Lung microvascular endothelial cell (primary cell): ENCODE results near the gene MSRB2. TPM values are rescaled to one million over a fixed set of nuclear protein-coding genes. Genes with fewer than 3 reads are reported as not detected.
"Not testable (repeated sequence)": the region's sequence is repeated elsewhere in the genome, so short reads cannot be mapped to it uniquely, and the experiment has no call there.

Experiments
- DNase-seq, 2 donors: peaks; one replicate each; pipeline versions ENCODE4 v3.0.0 to v3.0.0-alpha.2; 2010; ENCODE audit warnings: low read depth in 2 of 2
- total RNA-seq: library from RNA; depleted of rRNA; stranded (reverse); fragments of >200 nt; gene quantifications from 2 replicates; pipeline ENCODE4 v1.2.1, GENCODE V29; 2014

Gene MSRB2
- total RNA-seq, 1 donor from 2014 or later, result 10.3 TPM

DNA sequence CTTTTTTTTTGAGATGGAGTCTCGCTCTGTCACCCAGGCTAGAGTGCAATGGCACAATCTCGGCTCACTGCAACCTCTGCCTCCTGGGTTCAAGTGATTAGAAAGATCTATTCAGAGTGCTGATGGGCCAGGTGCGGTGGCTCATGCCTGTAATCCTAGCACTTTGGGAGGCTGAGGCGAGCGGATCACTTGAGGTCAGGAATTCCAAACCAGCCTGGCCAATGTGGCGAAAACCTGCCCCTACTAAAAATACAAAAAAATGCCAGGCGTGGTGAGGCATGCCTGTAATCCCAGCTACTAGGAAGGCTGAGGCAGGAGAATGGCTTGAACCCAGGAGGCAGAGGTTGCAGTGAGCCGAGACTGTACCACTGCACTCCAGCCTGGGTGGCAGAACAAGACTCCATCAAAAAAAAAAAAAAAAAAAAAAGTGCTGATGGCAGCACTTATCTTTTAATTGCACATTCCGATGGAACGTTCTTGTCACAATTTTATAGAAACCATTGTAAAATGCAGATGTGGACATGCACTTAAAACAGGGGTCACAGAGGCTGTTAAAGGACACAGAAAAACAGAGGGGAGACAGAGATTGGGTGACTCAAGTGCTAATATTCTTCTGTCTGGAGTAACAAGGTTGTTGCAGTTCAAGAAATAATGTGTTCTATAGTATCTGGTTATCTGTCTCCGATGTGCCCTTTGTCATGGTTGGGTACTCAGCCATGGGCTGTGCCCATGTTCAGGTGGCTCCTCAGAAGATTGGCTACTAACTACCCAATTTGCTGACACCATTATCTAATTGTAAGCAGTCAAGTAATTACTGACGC is 25.1 kb upstream of the MSRB2 start:
- DNase-seq, result not testable (repeated sequence)

GRCh38 chr10:23070913-23071218 is 24.5 kb upstream of the MSRB2 start:
- no peak for DNase-seq

GRCh38 chr10:23072593-23072992 is 22.8 kb upstream of the MSRB2 start:
- peak in 1 of 2 donors; percentile 22 for DNase-seq

- no peak for DNase-seq
Measured at GRCh38 chr10:23073527-23073926, 21.9 kb upstream of the MSRB2 start.

- no peak for DNase-seq
Measured at GRCh38 chr10:23075672-23076071, 19.7 kb upstream of the MSRB2 start.

- DNase-seq, result no peak
Measured at GRCh38 chr10:23078114-23078513, 17.3 kb upstream of the MSRB2 start.

GRCh38 chr10:23079700-23080099 is 15.7 kb upstream of the MSRB2 start:
- DNase-seq, result no peak

GRCh38 chr10:23080262-23080661 is 15.1 kb upstream of the MSRB2 start:
- no peak for DNase-seq

DNA sequence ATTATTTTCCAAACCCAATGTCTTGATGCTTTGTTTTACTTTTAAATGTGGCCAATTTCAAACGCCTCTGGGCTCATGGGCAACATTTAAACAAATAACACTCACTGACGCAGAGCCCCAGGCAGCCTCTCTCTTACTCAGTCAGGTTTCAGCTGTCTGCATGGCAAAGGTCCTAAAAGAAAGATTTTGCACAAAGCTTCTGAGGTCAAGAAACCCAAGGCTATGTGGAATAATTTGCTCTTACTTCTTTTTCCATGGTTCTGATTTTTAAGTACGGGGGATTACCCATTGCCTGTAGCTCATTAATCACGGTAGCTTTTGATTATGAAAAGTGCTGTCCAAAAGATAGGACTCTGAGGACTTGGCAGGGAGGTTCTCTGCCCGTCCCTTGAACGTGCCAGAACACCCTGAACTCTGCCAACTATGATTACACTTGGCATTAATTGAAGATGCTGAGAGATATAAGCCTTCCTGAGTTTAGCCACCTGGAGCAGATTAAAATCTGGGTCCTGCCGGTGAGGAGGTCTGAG is 14.1 kb upstream of the MSRB2 start:
- DNase-seq, result no peak

DNA sequence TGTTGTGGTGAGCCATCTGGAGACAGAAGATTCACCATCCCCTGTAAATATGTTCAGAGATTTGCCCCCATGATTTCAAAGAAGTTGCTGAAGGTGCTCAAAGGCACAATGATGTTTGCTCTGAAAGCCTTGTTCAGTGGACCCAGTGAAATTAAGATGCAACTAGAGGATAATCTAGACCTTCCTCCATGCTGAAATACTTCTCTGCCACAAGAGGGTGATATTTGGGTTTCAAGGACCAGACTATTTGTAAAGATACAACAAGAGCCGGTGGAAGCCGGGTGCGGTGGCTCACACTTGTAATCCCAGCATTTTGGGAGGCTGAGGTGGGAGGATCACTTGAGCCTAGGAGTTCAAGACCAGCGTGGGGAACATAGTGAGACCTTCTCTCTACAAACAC is 13.5 kb upstream of the MSRB2 start:
- DNase-seq, result peak; percentile 34 to 41

DNA sequence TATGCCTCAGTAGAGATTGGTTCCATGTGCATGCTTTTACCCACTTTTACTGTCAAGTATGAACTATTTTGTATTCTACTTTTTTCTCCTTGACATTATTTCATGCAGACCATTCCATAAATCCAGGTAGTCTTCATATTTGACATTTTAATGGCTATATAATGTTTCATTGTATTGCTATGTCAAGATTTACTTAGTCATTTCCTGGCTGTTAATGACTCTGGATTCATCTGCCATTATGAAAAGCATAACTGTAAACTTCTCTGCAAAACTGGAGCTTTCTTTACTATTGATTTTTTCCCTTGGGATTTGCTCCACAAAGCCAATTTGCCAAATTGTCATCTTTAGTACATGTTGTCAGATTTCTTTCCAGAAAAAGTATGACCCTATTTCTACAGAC is 6.8 kb upstream of the MSRB2 start:
- peak in 1 of 2 donors; percentile 18 for DNase-seq

DNA sequence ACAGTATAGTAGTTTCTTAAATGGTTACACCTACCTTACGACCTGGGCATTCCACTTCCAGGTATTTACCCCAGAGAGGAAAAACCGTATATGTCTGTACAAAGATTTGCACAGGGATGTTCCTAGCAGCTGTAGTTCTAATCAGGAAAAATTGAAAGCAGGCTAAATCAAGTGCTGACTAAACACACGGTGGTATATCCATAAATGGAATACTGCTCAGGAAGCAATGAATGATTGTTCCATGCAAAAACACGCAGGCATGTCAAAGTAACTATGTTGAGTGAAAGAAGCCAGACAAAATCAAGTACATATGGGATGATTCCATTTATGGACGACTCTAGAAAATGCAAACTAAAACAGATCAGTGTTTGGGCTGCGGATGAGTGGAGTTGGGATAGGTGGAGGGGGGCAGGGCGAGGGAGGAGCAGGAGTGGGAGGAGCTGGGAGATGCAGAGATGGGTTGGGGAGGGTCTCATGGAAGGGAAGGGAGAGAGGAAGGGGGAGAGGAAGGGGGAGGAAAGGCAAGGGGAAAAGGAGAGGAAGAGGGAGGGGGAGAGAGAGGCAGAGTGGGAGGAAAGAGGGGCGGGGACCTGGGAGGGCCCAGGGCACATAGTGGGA is 484 bp upstream of the MSRB2 start:
- DNase-seq, result peak; percentile 45 to 74

DNA sequence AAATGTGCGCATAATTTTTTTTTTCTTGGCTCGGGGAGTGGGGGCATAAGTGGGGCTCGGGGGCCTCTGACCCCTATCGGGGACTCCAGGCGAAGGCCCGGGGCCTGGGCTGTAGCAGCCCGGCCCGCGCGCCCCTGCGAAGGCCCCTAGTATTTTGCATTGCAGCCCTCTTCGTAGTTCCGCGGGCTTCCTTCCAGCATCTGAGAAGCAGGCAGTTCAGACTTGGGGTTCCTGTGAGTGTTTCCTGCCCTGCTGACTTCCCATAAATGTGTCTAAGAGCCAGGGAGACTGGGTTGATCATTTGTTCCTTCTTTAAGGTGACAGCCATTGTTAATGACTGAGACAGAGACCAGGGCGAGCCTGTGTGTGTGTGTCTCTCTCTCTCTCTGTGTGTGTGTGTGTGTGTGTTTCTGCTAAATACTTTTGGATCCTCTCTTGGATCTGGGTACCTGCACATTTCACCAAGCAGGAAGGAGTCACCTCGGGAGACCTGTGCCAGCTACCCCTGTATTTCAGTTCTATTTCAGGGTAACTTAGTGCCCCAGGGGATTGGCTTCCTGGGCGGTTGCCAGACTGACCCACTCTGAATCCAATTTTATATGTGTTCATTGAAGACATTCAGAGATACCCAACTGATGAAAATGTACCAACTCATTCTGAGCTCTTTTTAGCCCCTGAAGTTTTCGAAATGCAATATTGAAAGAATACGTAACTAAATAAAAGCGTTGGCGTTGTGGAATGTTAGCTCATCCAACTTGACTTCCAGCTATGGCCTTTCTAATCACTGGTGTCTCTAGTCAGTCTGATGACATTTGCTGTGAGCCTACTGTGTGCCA is 805 bp downstream of the MSRB2 start:
- DNase-seq, result peak; percentile 42 to 60

DNA sequence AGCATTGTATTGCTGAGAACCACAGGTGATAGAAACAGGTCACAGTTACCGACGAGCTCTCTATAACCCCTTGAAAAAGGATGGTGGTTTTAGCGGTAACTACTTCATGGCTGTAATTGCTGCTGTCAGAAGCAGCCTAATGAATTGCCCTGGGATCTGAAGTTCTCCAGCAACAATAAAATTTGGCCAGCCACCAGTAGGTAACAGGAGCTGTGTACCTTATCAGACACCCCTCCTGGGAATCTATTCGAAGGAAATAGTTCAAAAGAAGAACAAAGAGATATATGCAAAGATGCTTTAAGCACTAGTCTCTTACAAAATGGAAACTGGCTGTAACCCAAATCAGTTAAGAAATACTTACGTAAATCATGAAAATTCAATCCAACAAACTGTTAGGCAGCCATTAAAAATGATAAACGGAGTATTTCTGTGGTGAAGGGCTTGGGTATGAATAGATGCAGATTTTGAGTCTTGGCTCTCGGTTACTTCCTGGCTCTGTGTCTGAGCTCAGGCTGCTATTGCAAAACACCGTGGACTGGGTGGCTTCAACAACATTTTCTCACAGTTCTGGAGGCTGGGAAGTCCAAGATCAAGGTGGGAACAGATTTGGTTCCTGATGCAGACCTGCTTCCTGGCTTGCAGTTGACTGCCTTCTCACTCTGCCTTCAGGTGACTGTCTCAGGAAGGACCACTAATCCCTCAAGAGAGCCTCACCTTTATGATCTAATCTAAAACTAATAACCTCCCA is 1.6 kb downstream of the MSRB2 start:
- peak; percentile 28 to 55 for DNase-seq

GRCh38 chr10:23099079-23099478 is 3.7 kb downstream of the MSRB2 start:
- DNase-seq, result no peak

- peak; percentile 61 to 70 for DNase-seq
Measured at GRCh38 chr10:23099816-23100215, 4.4 kb downstream of the MSRB2 start.

DNA sequence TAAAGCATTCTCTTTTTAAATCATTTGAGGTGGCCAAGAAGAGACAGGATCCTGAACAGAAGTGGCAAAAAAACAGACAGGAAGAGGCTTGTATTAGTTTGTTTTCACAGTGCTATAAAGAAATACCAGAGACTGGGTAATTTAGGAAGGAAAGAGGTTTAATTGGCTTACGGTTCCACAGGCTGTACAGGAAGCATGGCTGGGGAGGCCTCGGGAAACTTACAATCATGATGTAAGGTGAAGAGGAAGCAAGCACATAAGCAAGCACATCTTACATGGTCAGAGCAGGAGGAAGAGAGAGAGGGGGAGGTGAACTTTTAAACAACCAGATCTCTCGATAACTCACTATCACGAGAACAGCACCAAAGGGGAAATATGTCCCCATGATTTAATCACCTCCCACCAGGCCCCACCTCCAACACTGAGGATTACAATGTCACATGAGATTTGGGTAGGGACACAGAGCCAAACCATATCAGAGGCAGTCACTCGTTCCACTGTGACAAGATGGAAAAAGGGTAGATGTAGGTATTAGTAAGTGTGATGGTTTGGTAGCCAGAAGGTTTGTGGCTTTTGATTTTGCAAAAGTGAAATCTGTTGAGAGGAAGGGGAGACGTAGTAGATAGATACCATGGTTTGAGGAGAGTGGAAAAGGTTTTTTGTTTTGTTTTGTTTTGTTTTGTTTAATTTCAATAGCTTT is 5.1 kb downstream of the MSRB2 start:
- peak; percentile 26 to 64 for DNase-seq

GRCh38 chr10:23106331-23107072 is 11.1 kb downstream of the MSRB2 start:
- DNase-seq, result no peak

- DNase-seq, result no peak
Measured at GRCh38 chr10:23110722-23111516, 15.5 kb downstream of the MSRB2 start.
